ENCODE measurements around the gene LTBP3. TPM values are rescaled to one million over a fixed set of nuclear protein-coding genes. Genes with fewer than 3 reads are reported as not detected.

Gene LTBP3
- total and polyA plus RNA-seq, 9 of the 15 experiments (the other 6 are each of a cell fraction or from before 2014, with no cell fraction given), result 0.06 to 20.5 (median 4.8) TPM

GRCh38 chr11:65489035-65489705 lies 69.0 kb downstream of the LTBP3 start (continued):
- TF ChIP-seq ZNF740 (CRISPR knock-in tag; IDR thresholded peaks at IDR 0.05) (peak; percentile 74; the same call in 1 of the 2 replicates), ZNF740 (tag; IDR thresholded peaks at IDR 0.05) (peak in 1 of 2 experiments; percentile 81; a peak in 2 of 4 replicates)

Small RNAs within 50 kb of the gene (small RNA-seq; reads per million reads assigned to genes)
- gene AP001362.1, result not detected
- gene RF01684, result not detected

Other genes starting within 250 kb of the LTBP3 start
Only the 7 nearest of the 20 such genes appear.
- 145 and 156 TPM in 2 replicates for gene SCYL1, start 33.3 kb downstream of the LTBP3 start, total RNA-seq (2014; rRNA removed)
- 14.2 and 20.2 TPM in 2 replicates for gene SCYL1, start 33.3 kb downstream of the LTBP3 start, total RNA-seq (2014; rRNA removed; fragmentation: Illumina TruSeq; extraction: Trizol)
- 57.6 and 59.0 TPM in 2 replicates for gene SCYL1, start 33.3 kb downstream of the LTBP3 start, total RNA-seq (2015; rRNA removed; fragmentation: Illumina TruSeq; extraction: Trizol)
- 113 and 115 TPM in 2 replicates for gene SCYL1, start 33.3 kb downstream of the LTBP3 start, total RNA-seq (2021)
- gene SCYL1, start 33.3 kb downstream of the LTBP3 start, polyA plus RNA-seq (2011; rRNA removed), result 55.0 and 79.2 TPM in 2 replicates
- 76.1 and 81.3 TPM in 2 replicates for gene SCYL1, start 33.3 kb downstream of the LTBP3 start, polyA plus RNA-seq (2014; fragmentation: Illumina TruSeq; extraction: Trizol)
- gene SCYL1, start 33.3 kb downstream of the LTBP3 start, polyA plus RNA-seq (2014; fragmentation: Nextera tagmentation; extraction: Ambion mirVana), result 1 to 10 TPM; 1.9 to 4.7 TPM
- gene SCYL1, start 33.3 kb downstream of the LTBP3 start, polyA plus RNA-seq (2014; rRNA removed), result 96.0 and 104 TPM in 2 replicates
- gene ZNRD2, start 12.1 kb upstream of the LTBP3 start, total RNA-seq (2014; rRNA removed), result 129 and 153 TPM in 2 replicates
- gene ZNRD2, start 12.1 kb upstream of the LTBP3 start, total RNA-seq (2014; rRNA removed; fragmentation: Illumina TruSeq; extraction: Trizol), result 8.5 and 13.4 TPM in 2 replicates
- 60.4 and 61.8 TPM in 2 replicates for gene ZNRD2, start 12.1 kb upstream of the LTBP3 start, total RNA-seq (2015; rRNA removed; fragmentation: Illumina TruSeq; extraction: Trizol)
- 106 and 114 TPM in 2 replicates for gene ZNRD2, start 12.1 kb upstream of the LTBP3 start, total RNA-seq (2021)
- 40.4 and 51.9 TPM in 2 replicates for gene ZNRD2, start 12.1 kb upstream of the LTBP3 start, polyA plus RNA-seq (2011; rRNA removed)
- 16.6 and 77.3 TPM in 2 replicates for gene ZNRD2, start 12.1 kb upstream of the LTBP3 start, polyA plus RNA-seq (2014; fragmentation: Illumina TruSeq; extraction: Trizol)
- 10 to 100 TPM; 35.6 to 66.3 TPM for gene ZNRD2, start 12.1 kb upstream of the LTBP3 start, polyA plus RNA-seq (2014; fragmentation: Nextera tagmentation; extraction: Ambion mirVana)
- 123 and 130 TPM in 2 replicates for gene ZNRD2, start 12.1 kb upstream of the LTBP3 start, polyA plus RNA-seq (2014; rRNA removed)
- 26.1 and 36.0 TPM in 2 replicates for gene FAM89B, start 14.2 kb upstream of the LTBP3 start, total RNA-seq (2014; rRNA removed)
- 3.2 and 4.2 TPM in 2 replicates for gene FAM89B, start 14.2 kb upstream of the LTBP3 start, total RNA-seq (2014; rRNA removed; fragmentation: Illumina TruSeq; extraction: Trizol)
- gene FAM89B, start 14.2 kb upstream of the LTBP3 start, total RNA-seq (2015; rRNA removed; fragmentation: Illumina TruSeq; extraction: Trizol), result 12.3 and 12.6 TPM in 2 replicates
- 24.2 and 26.9 TPM in 2 replicates for gene FAM89B, start 14.2 kb upstream of the LTBP3 start, total RNA-seq (2021)
- 9.7 and 12.3 TPM in 2 replicates for gene FAM89B, start 14.2 kb upstream of the LTBP3 start, polyA plus RNA-seq (2011; rRNA removed)
- gene FAM89B, start 14.2 kb upstream of the LTBP3 start, polyA plus RNA-seq (2014; fragmentation: Illumina TruSeq; extraction: Trizol), result 11.9 and 21.9 TPM in 2 replicates
- gene FAM89B, start 14.2 kb upstream of the LTBP3 start, polyA plus RNA-seq (2014; fragmentation: Nextera tagmentation; extraction: Ambion mirVana), result under 1 TPM; 0.32 to 0.83 TPM
- gene FAM89B, start 14.2 kb upstream of the LTBP3 start, polyA plus RNA-seq (2014; rRNA removed), result 27.6 and 33.4 TPM in 2 replicates
- 80.6 and 98.7 TPM in 2 replicates for gene EHBP1L1, start 17.7 kb upstream of the LTBP3 start, total RNA-seq (2014; rRNA removed)
- gene EHBP1L1, start 17.7 kb upstream of the LTBP3 start, total RNA-seq (2014; rRNA removed; fragmentation: Illumina TruSeq; extraction: Trizol), result 24.2 and 28.8 TPM in 2 replicates
- gene EHBP1L1, start 17.7 kb upstream of the LTBP3 start, total RNA-seq (2015; rRNA removed; fragmentation: Illumina TruSeq; extraction: Trizol), result 26.3 and 29.2 TPM in 2 replicates
- 60.9 and 87.1 TPM in 2 replicates for gene EHBP1L1, start 17.7 kb upstream of the LTBP3 start, total RNA-seq (2021)
- gene EHBP1L1, start 17.7 kb upstream of the LTBP3 start, polyA plus RNA-seq (2011; rRNA removed), result 19.2 and 29.8 TPM in 2 replicates
- gene EHBP1L1, start 17.7 kb upstream of the LTBP3 start, polyA plus RNA-seq (2014; fragmentation: Illumina TruSeq; extraction: Trizol), result 36.9 and 50.9 TPM in 2 replicates
- gene EHBP1L1, start 17.7 kb upstream of the LTBP3 start, polyA plus RNA-seq (2014; fragmentation: Nextera tagmentation; extraction: Ambion mirVana), result under 1 TPM; 0.03 to 0.38 TPM
- 56.4 and 61.3 TPM in 2 replicates for gene EHBP1L1, start 17.7 kb upstream of the LTBP3 start, polyA plus RNA-seq (2014; rRNA removed)
- not detected in 2 replicates for gene KCNK7, start 37.4 kb upstream of the LTBP3 start, total RNA-seq (2014; rRNA removed)
- gene KCNK7, start 37.4 kb upstream of the LTBP3 start, total RNA-seq (2014; rRNA removed; fragmentation: Illumina TruSeq; extraction: Trizol), result not detected in 2 replicates
- not detected in 2 replicates for gene KCNK7, start 37.4 kb upstream of the LTBP3 start, total RNA-seq (2015; rRNA removed; fragmentation: Illumina TruSeq; extraction: Trizol)
- gene KCNK7, start 37.4 kb upstream of the LTBP3 start, total RNA-seq (2021), result 0.40 TPM in 1 of 2 replicates, not detected in the other
- not detected in 2 replicates for gene KCNK7, start 37.4 kb upstream of the LTBP3 start, polyA plus RNA-seq (2011; rRNA removed)
- not detected in 2 replicates for gene KCNK7, start 37.4 kb upstream of the LTBP3 start, polyA plus RNA-seq (2014; fragmentation: Illumina TruSeq; extraction: Trizol)
- gene KCNK7, start 37.4 kb upstream of the LTBP3 start, polyA plus RNA-seq (2014; fragmentation: Nextera tagmentation; extraction: Ambion mirVana), result not detected
- 0.07 TPM in 1 of 2 replicates, not detected in the other for gene KCNK7, start 37.4 kb upstream of the LTBP3 start, polyA plus RNA-seq (2014; rRNA removed)
- 28.7 and 39.9 TPM in 2 replicates for gene MAP3K11, start 55.9 kb upstream of the LTBP3 start, total RNA-seq (2014; rRNA removed)
- gene MAP3K11, start 55.9 kb upstream of the LTBP3 start, total RNA-seq (2014; rRNA removed; fragmentation: Illumina TruSeq; extraction: Trizol), result 5.4 and 9.0 TPM in 2 replicates
- gene MAP3K11, start 55.9 kb upstream of the LTBP3 start, total RNA-seq (2015; rRNA removed; fragmentation: Illumina TruSeq; extraction: Trizol), result 18.2 and 20.5 TPM in 2 replicates
- gene MAP3K11, start 55.9 kb upstream of the LTBP3 start, total RNA-seq (2021), result 42.7 and 47.7 TPM in 2 replicates
- 13.1 and 18.0 TPM in 2 replicates for gene MAP3K11, start 55.9 kb upstream of the LTBP3 start, polyA plus RNA-seq (2011; rRNA removed)
- gene MAP3K11, start 55.9 kb upstream of the LTBP3 start, polyA plus RNA-seq (2014; fragmentation: Illumina TruSeq; extraction: Trizol), result 12.2 and 23.0 TPM in 2 replicates
- gene MAP3K11, start 55.9 kb upstream of the LTBP3 start, polyA plus RNA-seq (2014; fragmentation: Nextera tagmentation; extraction: Ambion mirVana), result 1 to 10 TPM in 1 of 2 experiments, under 1 TPM in 1; 0.77 to 1.6 TPM
- gene MAP3K11, start 55.9 kb upstream of the LTBP3 start, polyA plus RNA-seq (2014; rRNA removed), result 25.0 and 31.6 TPM in 2 replicates
- 21.3 and 24.3 TPM in 2 replicates for gene PCNX3, start 57.4 kb upstream of the LTBP3 start, total RNA-seq (2014; rRNA removed)
- gene PCNX3, start 57.4 kb upstream of the LTBP3 start, total RNA-seq (2014; rRNA removed; fragmentation: Illumina TruSeq; extraction: Trizol), result 2.5 and 4.3 TPM in 2 replicates
- 13.9 and 14.1 TPM in 2 replicates for gene PCNX3, start 57.4 kb upstream of the LTBP3 start, total RNA-seq (2015; rRNA removed; fragmentation: Illumina TruSeq; extraction: Trizol)
- gene PCNX3, start 57.4 kb upstream of the LTBP3 start, total RNA-seq (2021), result 40.0 and 47.8 TPM in 2 replicates
- gene PCNX3, start 57.4 kb upstream of the LTBP3 start, polyA plus RNA-seq (2011; rRNA removed), result 9.2 and 19.0 TPM in 2 replicates
- gene PCNX3, start 57.4 kb upstream of the LTBP3 start, polyA plus RNA-seq (2014; fragmentation: Illumina TruSeq; extraction: Trizol), result 12.8 and 28.6 TPM in 2 replicates
- gene PCNX3, start 57.4 kb upstream of the LTBP3 start, polyA plus RNA-seq (2014; fragmentation: Nextera tagmentation; extraction: Ambion mirVana), result under 1 TPM; 0.11 to 0.29 TPM
- 30.1 and 32.8 TPM in 2 replicates for gene PCNX3, start 57.4 kb upstream of the LTBP3 start, polyA plus RNA-seq (2014; rRNA removed)